ENCODE data around the gene LHFPL5. TPM values are rescaled to one million over a fixed set of nuclear protein-coding genes. Genes with fewer than 3 reads are reported as not detected.
A peak's percentile ranks its signal among the peaks of the same experiment; 100 is the strongest.

Gene LHFPL5
- total and polyA plus RNA-seq, 2 of the 13 experiments (the other 11 are each of a cell fraction or from before 2014, with no cell fraction given), result 0.03 TPM; not detected in 1

DNA sequence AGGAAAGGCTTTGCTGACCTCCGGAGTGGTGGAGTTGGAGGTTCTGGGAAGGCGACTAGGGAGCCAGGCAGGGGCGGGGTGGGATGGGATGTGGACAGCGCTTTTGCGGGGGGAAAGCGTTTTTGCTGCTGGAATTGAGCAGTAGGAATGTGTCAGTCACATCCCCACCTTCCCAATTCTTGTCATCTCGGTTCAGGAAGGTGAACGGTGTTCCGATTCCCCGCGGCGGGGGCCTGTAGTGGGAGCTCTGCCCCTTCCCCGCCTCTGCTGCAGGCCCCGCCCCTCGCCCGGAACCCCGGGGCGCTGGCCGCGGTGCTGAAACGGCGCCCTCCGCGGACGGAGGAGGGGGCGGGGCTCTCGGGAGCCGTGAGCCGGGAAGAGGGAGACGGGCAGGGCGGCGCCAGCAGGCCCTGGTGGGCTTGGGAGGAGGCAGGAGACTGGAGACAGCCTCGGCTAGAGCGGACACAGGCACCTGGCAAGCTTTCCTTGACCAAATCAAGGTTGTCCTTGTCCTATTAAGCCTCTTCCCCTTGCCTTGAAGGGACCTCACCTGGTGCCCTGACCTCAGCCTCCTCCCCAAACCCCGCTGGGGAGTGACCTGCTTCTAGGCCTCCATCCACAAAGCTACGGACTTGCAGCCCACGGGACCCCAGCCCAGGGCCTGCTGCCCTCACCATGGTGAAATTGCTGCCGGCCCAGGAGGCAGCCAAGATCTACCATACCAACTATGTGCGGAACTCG is at the start of gene LHFPL5 (continued):
- TF ChIP-seq, protein P1, sequence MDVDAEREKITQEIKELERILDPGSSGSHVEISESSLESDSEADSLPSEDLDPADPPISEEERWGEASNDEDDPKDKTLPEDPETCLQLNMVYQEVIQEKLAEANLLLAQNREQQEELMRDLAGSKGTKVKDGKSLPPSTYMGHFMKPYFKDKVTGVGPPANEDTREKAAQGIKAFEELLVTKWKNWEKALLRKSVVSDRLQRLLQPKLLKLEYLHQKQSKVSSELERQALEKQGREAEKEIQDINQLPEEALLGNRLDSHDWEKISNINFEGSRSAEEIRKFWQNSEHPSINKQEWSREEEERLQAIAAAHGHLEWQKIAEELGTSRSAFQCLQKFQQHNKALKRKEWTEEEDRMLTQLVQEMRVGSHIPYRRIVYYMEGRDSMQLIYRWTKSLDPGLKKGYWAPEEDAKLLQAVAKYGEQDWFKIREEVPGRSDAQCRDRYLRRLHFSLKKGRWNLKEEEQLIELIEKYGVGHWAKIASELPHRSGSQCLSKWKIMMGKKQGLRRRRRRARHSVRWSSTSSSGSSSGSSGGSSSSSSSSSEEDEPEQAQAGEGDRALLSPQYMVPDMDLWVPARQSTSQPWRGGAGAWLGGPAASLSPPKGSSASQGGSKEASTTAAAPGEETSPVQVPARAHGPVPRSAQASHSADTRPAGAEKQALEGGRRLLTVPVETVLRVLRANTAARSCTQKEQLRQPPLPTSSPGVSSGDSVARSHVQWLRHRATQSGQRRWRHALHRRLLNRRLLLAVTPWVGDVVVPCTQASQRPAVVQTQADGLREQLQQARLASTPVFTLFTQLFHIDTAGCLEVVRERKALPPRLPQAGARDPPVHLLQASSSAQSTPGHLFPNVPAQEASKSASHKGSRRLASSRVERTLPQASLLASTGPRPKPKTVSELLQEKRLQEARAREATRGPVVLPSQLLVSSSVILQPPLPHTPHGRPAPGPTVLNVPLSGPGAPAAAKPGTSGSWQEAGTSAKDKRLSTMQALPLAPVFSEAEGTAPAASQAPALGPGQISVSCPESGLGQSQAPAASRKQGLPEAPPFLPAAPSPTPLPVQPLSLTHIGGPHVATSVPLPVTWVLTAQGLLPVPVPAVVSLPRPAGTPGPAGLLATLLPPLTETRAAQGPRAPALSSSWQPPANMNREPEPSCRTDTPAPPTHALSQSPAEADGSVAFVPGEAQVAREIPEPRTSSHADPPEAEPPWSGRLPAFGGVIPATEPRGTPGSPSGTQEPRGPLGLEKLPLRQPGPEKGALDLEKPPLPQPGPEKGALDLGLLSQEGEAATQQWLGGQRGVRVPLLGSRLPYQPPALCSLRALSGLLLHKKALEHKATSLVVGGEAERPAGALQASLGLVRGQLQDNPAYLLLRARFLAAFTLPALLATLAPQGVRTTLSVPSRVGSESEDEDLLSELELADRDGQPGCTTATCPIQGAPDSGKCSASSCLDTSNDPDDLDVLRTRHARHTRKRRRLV (CRISPR knock-in tag; IDR thresholded peaks at IDR 0.05), result peak; percentile 64; the same call in 1 of the 2 replicates
- TF ChIP-seq PLRG1 (conservative IDR thresholded peaks at IDR 0.05) (no peak), SUZ12 (IDR thresholded peaks at IDR 0.05; ENCODE audit: low read depth, low read length) (no peak), ZFP41 (CRISPR knock-in tag; IDR thresholded peaks at IDR 0.05; ENCODE audit: borderline replicate concordance) (peak; percentile 98), HNRNPK (IDR thresholded peaks at IDR 0.05; ENCODE audit: low read depth, low read length, poor library complexity, severe bottlenecking) (no peak), RBAK (CRISPR knock-in tag; IDR thresholded peaks at IDR 0.05) (no peak), FLYWCH1 (CRISPR knock-in tag; IDR thresholded peaks at IDR 0.05) (peak; percentile 94), MED1 (CRISPR knock-in tag; IDR thresholded peaks at IDR 0.05) (peak; percentile 80), ZNF501 (CRISPR knock-in tag; IDR thresholded peaks at IDR 0.05) (peak; percentile 99)
- TF ChIP-seq, protein P2, sequence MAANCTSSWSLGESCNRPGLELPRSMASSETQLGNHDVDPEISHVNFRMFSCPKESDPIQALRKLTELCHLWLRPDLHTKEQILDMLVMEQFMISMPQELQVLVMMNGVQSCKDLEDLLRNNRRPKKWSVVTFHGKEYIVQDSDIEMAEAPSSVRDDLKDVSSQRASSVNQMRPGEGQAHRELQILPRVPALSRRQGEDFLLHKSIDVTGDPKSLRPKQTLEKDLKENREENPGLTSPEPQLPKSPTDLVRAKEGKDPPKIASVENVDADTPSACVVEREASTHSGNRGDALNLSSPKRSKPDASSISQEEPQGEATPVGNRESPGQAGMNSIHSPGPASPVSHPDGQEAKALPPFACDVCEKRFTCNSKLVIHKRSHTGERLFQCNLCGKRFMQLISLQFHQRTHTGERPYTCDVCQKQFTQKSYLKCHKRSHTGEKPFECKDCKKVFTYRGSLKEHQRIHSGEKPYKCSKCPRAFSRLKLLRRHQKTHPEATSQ (CRISPR knock-in tag; IDR thresholded peaks at IDR 0.05; ENCODE audit: borderline replicate concordance), result peak; percentile 93; the same call in 1 of the 2 replicates
- TF ChIP-seq, protein P3, sequence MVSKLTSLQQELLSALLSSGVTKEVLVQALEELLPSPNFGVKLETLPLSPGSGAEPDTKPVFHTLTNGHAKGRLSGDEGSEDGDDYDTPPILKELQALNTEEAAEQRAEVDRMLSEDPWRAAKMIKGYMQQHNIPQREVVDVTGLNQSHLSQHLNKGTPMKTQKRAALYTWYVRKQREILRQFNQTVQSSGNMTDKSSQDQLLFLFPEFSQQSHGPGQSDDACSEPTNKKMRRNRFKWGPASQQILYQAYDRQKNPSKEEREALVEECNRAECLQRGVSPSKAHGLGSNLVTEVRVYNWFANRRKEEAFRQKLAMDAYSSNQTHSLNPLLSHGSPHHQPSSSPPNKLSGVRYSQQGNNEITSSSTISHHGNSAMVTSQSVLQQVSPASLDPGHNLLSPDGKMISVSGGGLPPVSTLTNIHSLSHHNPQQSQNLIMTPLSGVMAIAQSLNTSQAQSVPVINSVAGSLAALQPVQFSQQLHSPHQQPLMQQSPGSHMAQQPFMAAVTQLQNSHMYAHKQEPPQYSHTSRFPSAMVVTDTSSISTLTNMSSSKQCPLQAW (CRISPR knock-in tag; IDR thresholded peaks at IDR 0.05), result peak; percentile 97
- TF ChIP-seq, protein P4, sequence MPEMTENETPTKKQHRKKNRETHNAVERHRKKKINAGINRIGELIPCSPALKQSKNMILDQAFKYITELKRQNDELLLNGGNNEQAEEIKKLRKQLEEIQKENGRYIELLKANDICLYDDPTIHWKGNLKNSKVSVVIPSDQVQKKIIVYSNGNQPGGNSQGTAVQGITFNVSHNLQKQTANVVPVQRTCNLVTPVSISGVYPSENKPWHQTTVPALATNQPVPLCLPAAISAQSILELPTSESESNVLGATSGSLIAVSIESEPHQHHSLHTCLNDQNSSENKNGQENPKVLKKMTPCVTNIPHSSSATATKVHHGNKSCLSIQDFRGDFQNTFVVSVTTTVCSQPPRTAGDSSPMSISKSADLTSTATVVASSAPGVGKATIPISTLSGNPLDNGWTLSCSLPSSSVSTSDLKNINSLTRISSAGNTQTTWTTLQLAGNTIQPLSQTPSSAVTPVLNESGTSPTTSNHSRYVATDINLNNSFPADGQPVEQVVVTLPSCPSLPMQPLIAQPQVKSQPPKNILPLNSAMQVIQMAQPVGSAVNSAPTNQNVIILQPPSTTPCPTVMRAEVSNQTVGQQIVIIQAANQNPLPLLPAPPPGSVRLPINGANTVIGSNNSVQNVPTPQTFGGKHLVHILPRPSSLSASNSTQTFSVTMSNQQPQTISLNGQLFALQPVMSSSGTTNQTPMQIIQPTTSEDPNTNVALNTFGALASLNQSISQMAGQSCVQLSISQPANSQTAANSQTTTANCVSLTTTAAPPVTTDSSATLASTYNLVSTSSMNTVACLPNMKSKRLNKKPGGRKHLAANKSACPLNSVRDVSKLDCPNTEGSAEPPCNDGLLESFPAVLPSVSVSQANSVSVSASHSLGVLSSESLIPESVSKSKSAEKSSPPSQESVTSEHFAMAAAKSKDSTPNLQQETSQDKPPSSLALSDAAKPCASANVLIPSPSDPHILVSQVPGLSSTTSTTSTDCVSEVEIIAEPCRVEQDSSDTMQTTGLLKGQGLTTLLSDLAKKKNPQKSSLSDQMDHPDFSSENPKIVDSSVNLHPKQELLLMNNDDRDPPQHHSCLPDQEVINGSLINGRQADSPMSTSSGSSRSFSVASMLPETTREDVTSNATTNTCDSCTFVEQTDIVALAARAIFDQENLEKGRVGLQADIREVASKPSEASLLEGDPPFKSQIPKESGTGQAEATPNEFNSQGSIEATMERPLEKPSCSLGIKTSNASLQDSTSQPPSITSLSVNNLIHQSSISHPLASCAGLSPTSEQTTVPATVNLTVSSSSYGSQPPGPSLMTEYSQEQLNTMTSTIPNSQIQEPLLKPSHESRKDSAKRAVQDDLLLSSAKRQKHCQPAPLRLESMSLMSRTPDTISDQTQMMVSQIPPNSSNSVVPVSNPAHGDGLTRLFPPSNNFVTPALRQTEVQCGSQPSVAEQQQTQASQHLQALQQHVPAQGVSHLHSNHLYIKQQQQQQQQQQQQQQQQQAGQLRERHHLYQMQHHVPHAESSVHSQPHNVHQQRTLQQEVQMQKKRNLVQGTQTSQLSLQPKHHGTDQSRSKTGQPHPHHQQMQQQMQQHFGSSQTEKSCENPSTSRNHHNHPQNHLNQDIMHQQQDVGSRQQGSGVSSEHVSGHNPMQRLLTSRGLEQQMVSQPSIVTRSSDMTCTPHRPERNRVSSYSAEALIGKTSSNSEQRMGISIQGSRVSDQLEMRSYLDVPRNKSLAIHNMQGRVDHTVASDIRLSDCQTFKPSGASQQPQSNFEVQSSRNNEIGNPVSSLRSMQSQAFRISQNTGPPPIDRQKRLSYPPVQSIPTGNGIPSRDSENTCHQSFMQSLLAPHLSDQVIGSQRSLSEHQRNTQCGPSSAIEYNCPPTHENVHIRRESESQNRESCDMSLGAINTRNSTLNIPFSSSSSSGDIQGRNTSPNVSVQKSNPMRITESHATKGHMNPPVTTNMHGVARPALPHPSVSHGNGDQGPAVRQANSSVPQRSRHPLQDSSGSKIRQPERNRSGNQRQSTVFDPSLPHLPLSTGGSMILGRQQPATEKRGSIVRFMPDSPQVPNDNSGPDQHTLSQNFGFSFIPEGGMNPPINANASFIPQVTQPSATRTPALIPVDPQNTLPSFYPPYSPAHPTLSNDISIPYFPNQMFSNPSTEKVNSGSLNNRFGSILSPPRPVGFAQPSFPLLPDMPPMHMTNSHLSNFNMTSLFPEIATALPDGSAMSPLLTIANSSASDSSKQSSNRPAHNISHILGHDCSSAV (CRISPR knock-in tag; IDR thresholded peaks at IDR 0.05; ENCODE audit: borderline replicate concordance), result peak; percentile 56; the same call in 1 of the 2 replicates
